GM21360 (cell line): ENCODE data around the gene TENM3.

Experiments used
- ATAC-seq: cut with Tn5 transposase; IDR thresholded peaks from one replicate; pipeline ENCODE4 v1.9.1; 2021; ENCODE audit warnings: mild to moderate bottlenecking, moderate library complexity; ENCODE audit not compliant: unreplicated experiment

Gene TENM3

GRCh38 chr4:182447767-182448280 is 204.6 kb downstream of the TENM3 start:
- ATAC-seq, result no peak

GRCh38 chr4:182448281-182449151 is 205.3 kb downstream of the TENM3 start:
- ATAC-seq, result peak; percentile 97

- no peak for ATAC-seq
Measured at GRCh38 chr4:182449186-182449929, 206.2 kb downstream of the TENM3 start.

- no peak for ATAC-seq
Measured at GRCh38 chr4:182449930-182450439, 206.8 kb downstream of the TENM3 start.

- ATAC-seq, result no peak
Measured at GRCh38 chr4:182451441-182451840, 208.2 kb downstream of the TENM3 start.

GRCh38 chr4:182453830-182454229 is 210.6 kb downstream of the TENM3 start:
- ATAC-seq, result no peak

GRCh38 chr4:182454440-182455013 is 211.3 kb downstream of the TENM3 start:
- ATAC-seq, result no peak

GRCh38 chr4:182465114-182465513 is 221.9 kb downstream of the TENM3 start:
- ATAC-seq, result no peak

GRCh38 chr4:182465979-182466378 is 222.8 kb downstream of the TENM3 start:
- no peak for ATAC-seq

GRCh38 chr4:182470215-182470614 is 227.0 kb downstream of the TENM3 start:
- ATAC-seq, result no peak

GRCh38 chr4:182475539-182475938 is 232.3 kb downstream of the TENM3 start:
- ATAC-seq, result no peak

GRCh38 chr4:182478475-182478874 is 235.3 kb downstream of the TENM3 start:
- ATAC-seq, result peak; percentile 78

- ATAC-seq, result no peak
Measured at GRCh38 chr4:182483685-182484084, 240.5 kb downstream of the TENM3 start.

GRCh38 chr4:182486881-182487280 is 243.7 kb downstream of the TENM3 start:
- no peak for ATAC-seq

- no peak for ATAC-seq
Measured at GRCh38 chr4:182488896-182489295, 245.7 kb downstream of the TENM3 start.

- no peak for ATAC-seq
Measured at GRCh38 chr4:182489607-182490006, 246.4 kb downstream of the TENM3 start.

GRCh38 chr4:182491719-182492118 is 248.5 kb downstream of the TENM3 start:
- ATAC-seq, result peak; percentile 16

GRCh38 chr4:182492423-182492822 is 249.2 kb downstream of the TENM3 start:
- ATAC-seq, result peak; percentile 72

GRCh38 chr4:182493377-182493776 is 250.2 kb downstream of the TENM3 start:
- no peak for ATAC-seq

GRCh38 chr4:182494103-182494502 is 250.9 kb downstream of the TENM3 start:
- ATAC-seq, result no peak

GRCh38 chr4:182495031-182495430 is 251.8 kb downstream of the TENM3 start:
- ATAC-seq, result no peak
